Myometrial cell (primary cell): ENCODE data around the gene ERICH6. TPM values are rescaled to one million over a fixed set of nuclear protein-coding genes. Genes with fewer than 3 reads are reported as not detected.

Source experiments
- total RNA-seq: library from RNA; depleted of rRNA; stranded (reverse); fragments of >200 nt; gene quantifications from 2 replicates; pipeline ENCODE4 v1.2.3, GENCODE V29; 2015

Gene ERICH6
- 0.35 TPM in 1 of 2 replicates, not detected in the other for total RNA-seq

DNA sequence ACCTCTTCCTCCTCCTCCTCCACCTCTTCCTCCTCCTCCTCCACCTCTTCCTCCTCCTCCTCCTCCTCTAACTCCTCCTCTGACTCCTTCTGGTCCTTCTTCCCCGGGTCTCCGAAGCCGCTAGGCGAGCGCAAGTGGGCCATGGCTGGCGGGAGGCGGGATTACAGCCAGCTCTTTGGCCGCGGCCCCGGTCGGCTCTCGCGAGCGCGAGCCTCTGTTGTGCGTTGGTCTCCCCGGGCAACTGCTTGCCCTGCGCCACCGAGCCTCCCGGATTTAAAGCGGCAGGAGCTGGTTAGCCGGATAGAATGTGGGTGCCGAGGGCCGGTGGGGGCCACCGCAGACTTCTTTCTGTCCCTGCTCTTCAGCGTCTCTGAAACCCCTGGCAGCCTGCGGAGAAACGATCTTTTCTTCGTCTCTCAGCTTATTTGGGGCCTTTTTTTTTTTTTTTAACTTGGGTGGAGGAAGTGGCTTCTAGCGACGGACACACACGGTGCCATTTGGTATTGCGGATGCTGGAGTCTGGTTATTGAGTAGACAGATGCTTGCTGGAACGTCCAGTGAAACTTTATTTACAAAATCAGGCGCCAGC is at the start of gene ERICH6:
Gene ERICH6, minus strand, starts transcription at position 165 of the 589 bp plus-strand sequence. Its CDS starts 22 bp downstream, at position 143.

Other genes starting within 250 kb of the ERICH6 start
- gene SERP1, start 157.4 kb downstream of the ERICH6 start, total RNA-seq, result 141 and 209 TPM in 2 replicates
- gene EIF2A, start 157.1 kb downstream of the ERICH6 start, total RNA-seq, result 141 and 146 TPM in 2 replicates
- 169 and 240 TPM in 2 replicates for gene SELENOT, start 100.6 kb downstream of the ERICH6 start, total RNA-seq
- gene SIAH2, start 59.2 kb upstream of the ERICH6 start, total RNA-seq, result 20.2 and 22.8 TPM in 2 replicates
- not detected in 2 replicates for gene MINDY4B, start 201.5 kb upstream of the ERICH6 start, total RNA-seq